RWPE2 (cell line): ENCODE data around the gene SH3RF2.
"Not testable (repeated sequence)": the region's sequence is repeated elsewhere in the genome, so short reads cannot be mapped to it uniquely, and the experiment has no call there.

Source experiments
- ATAC-seq: fragments of 200-7000 bp; cut with Tn5 transposase; 3 replicates; pipeline ENCODE4 v1.9.1; 2021; ENCODE audit warnings: low read depth
- DNase-seq: peaks from one replicate; pipeline ENCODE4 v3.0.0-alpha.2; 2020; ENCODE audit warnings: low spot score
- H3K27ac ChIP-seq: fragments of 450-650 bp; 2 replicates; pipeline ENCODE4 v1.5.1; 2017; ENCODE audit warnings: mild to moderate bottlenecking; ENCODE audit not compliant: poor library complexity, severe bottlenecking
- H3K27me3 ChIP-seq: fragments of 250-450 bp; sonication (Bioruptor Pico); 2 replicates; pipeline ENCODE4 v1.5.1; 2021; ENCODE audit warnings: mild to moderate bottlenecking, moderate library complexity; ENCODE audit not compliant: insufficient read depth, poor library complexity, severe bottlenecking
- H3K36me3 ChIP-seq: fragments of 250-450 bp; sonication (Bioruptor Pico); 2 replicates; pipeline ENCODE4 v1.5.1; 2020; ENCODE audit warnings: low read depth, mild to moderate bottlenecking, moderate library complexity
- H3K4me1 ChIP-seq: fragments of 250-450 bp; sonication (Bioruptor Pico); 2 replicates; pipeline ENCODE4 v1.5.1; 2021; ENCODE audit warnings: mild to moderate bottlenecking, moderate library complexity; ENCODE audit not compliant: insufficient read depth, poor library complexity, severe bottlenecking
- H3K4me3 ChIP-seq: fragments of 250-450 bp; sonication (Bioruptor Pico); 2 replicates; pipeline ENCODE4 v1.5.1; 2021; ENCODE audit warnings: mild to moderate bottlenecking, moderate library complexity; ENCODE audit not compliant: severe bottlenecking
- H3K9me3 ChIP-seq: fragments of 250-450 bp; sonication (Bioruptor Pico); 2 replicates; pipeline ENCODE4 v1.5.1; 2021; ENCODE audit warnings: mild to moderate bottlenecking, moderate library complexity; ENCODE audit not compliant: severe bottlenecking
- CTCF ChIP-seq: fragments of 450-650 bp; IDR thresholded peaks from one replicate; pipeline ENCODE4 v1.5.1; 2017; ENCODE audit warnings: mild to moderate bottlenecking, moderate library complexity; ENCODE audit not compliant: poor library complexity, severe bottlenecking

SH3RF2 gene

GRCh38 chr5:145987856-145988255 is 51.5 kb downstream of the SH3RF2 start:
- H3K4me3 ChIP-seq: no peak overlapping the region
- no peaks in the 10 kb centered on the region for H3K27me3 ChIP-seq
- no peaks in the 10 kb centered on the region for H3K9me3 ChIP-seq
- TF ChIP-seq CTCF: no peak
- DNase-seq (no peak), ATAC-seq (no peak)
- H3K27ac ChIP-seq: no peak overlapping the region
- H3K36me3 ChIP-seq: no peaks in the 10 kb centered on the region; the same call in 1 of the 2 replicates
- no peaks in the 10 kb centered on the region for H3K4me1 ChIP-seq

GRCh38 chr5:145988993-145989392 is 52.6 kb downstream of the SH3RF2 start:
- TF ChIP-seq CTCF: no peak
- Histone ChIP-seq H3K27me3 (no peaks in the 10 kb centered on the region), H3K36me3 (no peaks in the 10 kb centered on the region; the same call in 1 of the 2 replicates), H3K4me3 (no peak overlapping the region), H3K4me1 (no peaks in the 10 kb centered on the region), H3K9me3 (peaks cover 4% of the 10 kb centered on the region), H3K27ac (no peak overlapping the region)
- ATAC-seq (no peak), DNase-seq (no peak)

- no peak overlapping the region for H3K27ac ChIP-seq
- H3K9me3 ChIP-seq: peaks cover 4% of the 10 kb centered on the region
- no peaks in the 10 kb centered on the region for H3K27me3 ChIP-seq
- no peak overlapping the region for H3K4me3 ChIP-seq
- ATAC-seq (no peak), DNase-seq (no peak)
- H3K4me1 ChIP-seq: no peaks in the 10 kb centered on the region
- H3K36me3 ChIP-seq: no peaks in the 10 kb centered on the region; the same call in 1 of the 2 replicates
- no peak for TF ChIP-seq CTCF
Observed at GRCh38 chr5:145989428-145989827, 53.0 kb downstream of the SH3RF2 start.

DNA sequence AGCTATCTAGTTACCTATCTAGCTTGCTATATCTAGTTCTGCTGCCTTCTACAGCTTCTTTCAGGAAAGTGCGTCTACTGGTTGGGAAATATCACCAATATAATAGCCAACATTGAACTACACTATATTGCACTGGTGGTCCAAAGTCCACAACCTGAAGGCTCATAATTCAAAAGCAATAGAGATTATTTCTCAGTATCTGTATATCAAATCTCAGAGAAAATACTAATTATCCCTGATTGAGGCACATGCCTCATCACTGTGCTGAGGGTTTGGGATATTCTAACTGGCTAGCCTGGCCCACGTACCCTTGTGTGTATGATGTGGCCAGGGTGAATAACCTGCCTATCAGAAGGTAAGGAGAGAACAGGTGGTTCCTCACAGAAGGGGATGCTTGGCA is 53.8 kb downstream of the SH3RF2 start:
- ATAC-seq (no peak), DNase-seq (no peak)
- no peak overlapping the region for H3K27ac ChIP-seq
- H3K9me3 ChIP-seq: peaks cover 4% of the 10 kb centered on the region
- no peaks in the 10 kb centered on the region for H3K27me3 ChIP-seq
- H3K36me3 ChIP-seq: no peaks in the 10 kb centered on the region; the same call in 1 of the 2 replicates
- no peaks in the 10 kb centered on the region for H3K4me1 ChIP-seq
- TF ChIP-seq CTCF: no peak
- no peak overlapping the region for H3K4me3 ChIP-seq

- Histone ChIP-seq H3K36me3 (no peaks in the 10 kb centered on the region; the same call in 1 of the 2 replicates), H3K4me1 (no peaks in the 10 kb centered on the region), H3K27ac (no peak overlapping the region), H3K27me3 (no peaks in the 10 kb centered on the region), H3K9me3 (peaks cover 4% of the 10 kb centered on the region), H3K4me3 (no peak overlapping the region)
- no peak for ATAC-seq
- no peak for TF ChIP-seq CTCF
- DNase-seq: no peak
Observed at GRCh38 chr5:145991044-145991575, 54.7 kb downstream of the SH3RF2 start.

DNA sequence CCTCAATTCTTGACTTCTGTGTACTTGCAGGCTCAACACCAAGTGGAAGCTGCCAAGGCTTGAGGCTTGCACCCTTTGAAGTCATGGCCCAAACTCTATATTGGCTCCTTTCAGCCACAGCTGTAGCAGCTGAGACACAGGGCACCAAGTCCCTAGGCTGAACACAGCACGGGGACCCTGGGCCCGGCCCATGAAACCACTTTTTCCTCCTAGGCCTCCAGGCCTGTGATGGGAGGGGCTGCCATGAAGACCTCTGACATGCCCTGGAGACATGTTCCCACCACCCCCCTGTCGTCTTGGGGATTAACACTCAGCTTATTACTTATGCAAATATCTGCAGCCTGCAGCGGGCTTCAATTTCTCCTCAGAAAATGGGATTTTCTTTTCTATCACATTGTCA is 57.2 kb downstream of the SH3RF2 start:
- not testable (repeated sequence) for H3K4me3 ChIP-seq, ATAC-seq, DNase-seq, H3K27ac ChIP-seq, H3K36me3 ChIP-seq, H3K9me3 ChIP-seq, H3K4me1 ChIP-seq, H3K27me3 ChIP-seq
